Rectal smooth muscle tissue (tissue), 1 donor: ENCODE results near the gene FUT4.

Experiments used
- H3K27ac ChIP-seq: one replicate; pipeline ENCODE4 v1.7.0; 2013; ENCODE audit warnings: low read depth, low read length, inconsistent platforms
- H3K27me3 ChIP-seq: one replicate; pipeline ENCODE4 v1.7.0; 2013; ENCODE audit warnings: low read length; ENCODE audit not compliant: control insufficient read depth, insufficient read depth
- H3K36me3 ChIP-seq: one replicate; pipeline ENCODE4 v1.7.0; 2013; ENCODE audit warnings: low read length; ENCODE audit not compliant: control insufficient read depth, insufficient read depth
- H3K4me1 ChIP-seq: one replicate; pipeline ENCODE4 v1.7.0; 2013; ENCODE audit warnings: low read length; ENCODE audit not compliant: control insufficient read depth, insufficient read depth
- H3K4me3 ChIP-seq: one replicate; pipeline ENCODE4 v1.7.0; 2013; ENCODE audit warnings: low read length
- H3K9ac ChIP-seq: one replicate; pipeline ENCODE4 v1.7.0; 2013; ENCODE audit warnings: low read length

Gene FUT4

DNA sequence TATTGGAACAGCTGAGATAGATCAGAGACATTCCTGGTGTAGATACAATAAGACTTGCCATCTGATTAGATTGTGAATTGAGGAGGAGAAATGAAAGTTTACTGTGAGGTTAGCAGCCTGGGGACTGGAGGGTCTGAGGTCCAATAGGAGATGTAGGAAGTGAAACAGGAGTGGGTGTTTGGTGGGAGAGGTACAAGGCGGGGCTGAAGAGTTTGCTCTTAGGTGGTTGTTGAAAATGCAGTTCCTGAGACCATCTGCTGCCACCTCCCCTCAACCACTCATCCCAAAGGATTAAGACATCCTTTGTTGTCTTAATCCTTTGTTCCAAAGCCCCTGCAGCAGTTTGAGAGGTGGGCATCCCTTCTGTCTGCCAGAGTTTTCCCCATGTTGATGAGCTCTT lies 38.2 kb downstream of the FUT4 start:
- no peak overlapping the region for H3K4me3 ChIP-seq
- H3K4me1 ChIP-seq, result no peaks in the 10 kb centered on the region
- no peak overlapping the region for H3K27ac ChIP-seq
- H3K36me3 ChIP-seq, result no peaks in the 10 kb centered on the region
- no peaks in the 10 kb centered on the region for H3K27me3 ChIP-seq
- H3K9ac ChIP-seq, result no peak overlapping the region

DNA sequence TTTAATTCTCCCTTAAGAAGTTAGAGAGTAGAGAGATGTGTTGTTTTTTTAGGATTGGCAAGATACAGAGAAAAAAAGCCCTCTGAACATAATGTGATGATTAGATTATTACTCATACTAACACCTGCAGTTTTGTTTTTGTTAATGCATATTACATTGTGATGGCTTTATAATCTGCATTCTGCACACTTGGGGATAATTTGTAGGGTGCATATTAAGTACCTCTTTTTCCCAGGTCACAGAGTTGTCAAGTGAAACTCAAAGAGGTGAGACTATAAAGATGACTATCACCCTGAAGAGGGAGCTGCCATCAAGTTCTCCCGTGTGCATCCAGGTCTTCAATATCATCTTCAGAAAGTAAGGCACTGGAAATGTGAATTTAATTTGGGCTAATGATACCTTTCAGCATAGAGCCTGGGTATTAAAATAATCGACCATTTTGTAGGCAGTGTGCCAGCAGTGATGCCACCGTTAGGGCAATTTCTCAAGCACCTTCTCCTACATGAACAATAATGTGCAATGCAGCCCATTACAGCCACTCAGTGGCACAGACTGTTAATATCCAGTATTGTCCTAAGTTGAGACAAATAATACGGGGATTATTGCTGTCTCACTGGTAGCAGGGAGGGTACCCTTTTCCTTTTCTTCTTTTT lies 39.6 kb downstream of the FUT4 start:
- Histone ChIP-seq H3K36me3 (no peaks in the 10 kb centered on the region), H3K27ac (no peak overlapping the region), H3K9ac (no peak overlapping the region), H3K4me1 (no peaks in the 10 kb centered on the region), H3K4me3 (no peak overlapping the region), H3K27me3 (no peaks in the 10 kb centered on the region)

GRCh38 chr11:94583866-94584500 lies 40.3 kb downstream of the FUT4 start:
- Histone ChIP-seq H3K27me3 (no peaks in the 10 kb centered on the region), H3K27ac (no peak overlapping the region)

DNA sequence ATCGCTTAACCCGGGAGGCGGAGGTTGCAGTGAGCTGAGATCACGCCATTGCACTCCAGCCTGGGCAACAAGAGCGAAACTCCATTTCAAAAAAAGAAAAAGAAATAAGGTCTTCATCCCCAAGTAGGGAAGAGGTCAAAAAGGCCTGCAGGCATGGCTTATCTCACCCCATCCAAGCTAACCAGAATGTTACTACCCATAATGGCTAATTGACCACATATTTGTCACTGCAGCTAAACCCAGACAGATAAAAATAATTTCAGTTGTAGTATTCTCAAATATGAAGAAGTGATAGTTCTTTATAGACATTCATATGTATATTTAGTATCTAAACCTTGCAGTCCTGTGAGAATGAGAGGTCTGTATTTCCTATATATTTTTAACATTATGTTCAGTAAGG lies 41.3 kb downstream of the FUT4 start:
- Histone ChIP-seq H3K4me1 (no peaks in the 10 kb centered on the region), H3K36me3 (peaks cover 7% of the 10 kb centered on the region), H3K9ac (no peak overlapping the region), H3K4me3 (no peak overlapping the region), H3K27me3 (no peaks in the 10 kb centered on the region), H3K27ac (no peak overlapping the region)

More at GRCh38 chr11:94583866-94584500, 40.3 kb downstream of the FUT4 start:
- H3K4me3 ChIP-seq, result no peak overlapping the region
- H3K36me3 ChIP-seq, result peaks cover under 1% of the 10 kb centered on the region
- H3K4me1 ChIP-seq, result no peaks in the 10 kb centered on the region
- no peak overlapping the region for H3K9ac ChIP-seq

GRCh38 chr11:94585399-94585798 lies 41.7 kb downstream of the FUT4 start:
- peaks cover 7% of the 10 kb centered on the region for H3K36me3 ChIP-seq
- H3K27ac ChIP-seq, result no peak overlapping the region
- no peak overlapping the region for H3K9ac ChIP-seq
- H3K4me3 ChIP-seq, result no peak overlapping the region
- no peaks in the 10 kb centered on the region for H3K4me1 ChIP-seq
- H3K27me3 ChIP-seq, result no peaks in the 10 kb centered on the region

DNA sequence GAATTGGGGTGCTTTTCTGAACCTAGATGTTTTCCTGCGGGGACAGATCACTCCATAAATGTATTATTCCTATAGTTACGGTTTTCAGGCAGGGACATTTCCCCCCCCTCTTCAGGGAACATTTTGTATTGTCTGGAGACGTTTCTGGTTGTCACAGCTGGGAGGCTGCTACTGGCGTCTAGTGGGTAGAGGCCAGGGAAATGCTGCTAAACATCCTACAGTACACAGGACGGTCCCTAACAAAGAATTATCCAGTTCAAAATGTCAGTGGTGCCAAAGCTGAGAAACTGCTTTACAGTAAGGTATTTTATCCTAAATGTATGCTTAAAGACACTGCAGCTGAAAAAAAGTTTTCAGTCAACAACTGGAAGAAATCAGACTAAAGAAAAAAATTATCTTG lies 42.8 kb downstream of the FUT4 start:
- no peak overlapping the region for H3K4me3 ChIP-seq
- no peaks in the 10 kb centered on the region for H3K27me3 ChIP-seq
- H3K4me1 ChIP-seq, result no peaks in the 10 kb centered on the region
- H3K36me3 ChIP-seq, result peaks cover 10% of the 10 kb centered on the region
- H3K9ac ChIP-seq, result no peak overlapping the region
- no peak overlapping the region for H3K27ac ChIP-seq

GRCh38 chr11:94586978-94587377 lies 43.3 kb downstream of the FUT4 start:
- Histone ChIP-seq H3K4me3 (no peak overlapping the region), H3K36me3 (peaks cover 10% of the 10 kb centered on the region), H3K27ac (no peak overlapping the region), H3K9ac (no peak overlapping the region), H3K27me3 (no peaks in the 10 kb centered on the region), H3K4me1 (no peaks in the 10 kb centered on the region)

GRCh38 chr11:94588366-94588942 lies 44.7 kb downstream of the FUT4 start:
- Histone ChIP-seq H3K4me1 (no peaks in the 10 kb centered on the region), H3K36me3 (peaks cover 10% of the 10 kb centered on the region), H3K27me3 (no peaks in the 10 kb centered on the region), H3K9ac (no peak overlapping the region), H3K27ac (no peak overlapping the region), H3K4me3 (no peak overlapping the region)

DNA sequence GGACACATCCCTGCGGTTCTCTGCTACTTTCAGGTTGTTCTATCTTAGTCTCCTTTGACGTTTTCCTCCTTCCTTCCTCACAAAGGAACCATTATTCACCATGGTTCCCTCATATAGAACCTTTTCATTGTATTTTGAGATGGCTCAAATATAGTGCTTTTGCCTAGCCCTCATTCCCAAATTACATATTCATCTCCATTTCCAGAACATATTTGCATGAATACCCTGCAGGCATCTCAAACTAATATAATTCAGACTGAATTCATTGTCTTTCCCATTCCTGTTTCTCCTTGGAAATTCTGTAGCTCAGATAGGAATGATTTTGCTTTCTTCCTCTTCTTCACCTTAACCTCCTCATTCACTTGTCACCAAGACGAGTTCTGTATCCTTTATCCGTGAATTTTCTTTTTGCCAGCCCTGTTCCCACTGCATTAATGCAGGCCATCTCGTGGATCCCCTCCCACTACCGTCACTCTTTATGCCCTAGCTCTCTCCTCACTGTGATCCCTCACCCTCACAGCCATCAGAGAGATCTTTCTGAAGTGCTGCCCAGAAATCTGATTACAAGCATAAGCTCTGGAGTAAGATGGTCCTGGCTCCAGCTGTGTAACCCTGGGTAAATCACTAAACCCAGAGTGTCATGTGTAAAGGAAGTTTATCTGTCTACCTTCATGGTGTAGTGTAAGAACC lies 46.8 kb downstream of the FUT4 start:
- no peak overlapping the region for H3K27ac ChIP-seq
- H3K4me3 ChIP-seq, result no peak overlapping the region
- H3K27me3 ChIP-seq, result no peaks in the 10 kb centered on the region
- peaks cover 10% of the 10 kb centered on the region for H3K36me3 ChIP-seq
- H3K4me1 ChIP-seq, result no peaks in the 10 kb centered on the region
- no peak overlapping the region for H3K9ac ChIP-seq

DNA sequence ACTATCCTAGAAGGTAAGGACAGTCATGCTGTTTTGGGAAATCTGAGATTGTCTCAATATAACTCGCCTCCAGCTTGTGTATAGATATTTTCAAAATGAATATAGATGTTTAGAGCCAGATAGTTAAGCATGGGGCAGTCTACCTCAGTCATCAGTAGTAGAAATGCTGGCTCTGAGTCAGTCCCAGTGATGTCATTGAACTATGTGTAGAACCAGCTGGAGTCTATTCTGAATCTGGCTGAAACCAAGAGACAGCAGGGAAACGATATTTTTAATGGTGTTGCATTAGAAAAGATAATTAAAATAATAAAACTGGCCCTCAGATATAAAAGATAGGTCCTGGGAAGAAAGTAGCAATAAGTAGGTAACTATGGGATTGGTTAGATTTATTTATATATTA lies 49.3 kb downstream of the FUT4 start:
- Histone ChIP-seq H3K27ac (no peak overlapping the region), H3K4me1 (no peaks in the 10 kb centered on the region), H3K36me3 (peaks cover 10% of the 10 kb centered on the region), H3K9ac (no peak overlapping the region), H3K4me3 (no peak overlapping the region), H3K27me3 (no peaks in the 10 kb centered on the region)

GRCh38 chr11:94595076-94595475 lies 51.4 kb downstream of the FUT4 start:
- H3K27me3 ChIP-seq, result no peaks in the 10 kb centered on the region
- no peak overlapping the region for H3K9ac ChIP-seq
- no peak overlapping the region for H3K4me3 ChIP-seq
- H3K36me3 ChIP-seq, result peaks cover 3% of the 10 kb centered on the region
- no peak overlapping the region for H3K27ac ChIP-seq
- no peaks in the 10 kb centered on the region for H3K4me1 ChIP-seq

- H3K27me3 ChIP-seq, result no peaks in the 10 kb centered on the region
- no peak overlapping the region for H3K9ac ChIP-seq
- H3K27ac ChIP-seq, result no peak overlapping the region
- no peaks in the 10 kb centered on the region for H3K4me1 ChIP-seq
- no peak overlapping the region for H3K4me3 ChIP-seq
- H3K36me3 ChIP-seq, result no peaks in the 10 kb centered on the region
These were observed 54.2 kb downstream of the FUT4 start for GRCh38 chr11:94597896-94598295.
